GM20431 (cell line): ENCODE results near the gene NXN.
"Not testable (repeated sequence)": the region's sequence is repeated elsewhere in the genome, so short reads cannot be mapped to it uniquely, and the experiment has no call there.

ENCODE experiments used
- in situ Hi-C: fragments of 300-500 bp; cut with MseI, MboI; formaldehyde crosslinking; loops from one replicate; pipeline ENCODE4 v1.15.0; 2020; ENCODE audit warnings: low sequenced_read_pairs; ENCODE audit not compliant: unreplicated experiment

The NXN gene

GRCh38 chr17:958712-959451, 20.7 kb downstream of the NXN start:
- in situ Hi-C loops = no loop called here

GRCh38 chr17:957856-958421, 21.6 kb downstream of the NXN start:
- in situ Hi-C loops = no loop called here

- in situ Hi-C loops = no loop called here
Observed at GRCh38 chr17:956905-957304, 22.7 kb downstream of the NXN start.

- in situ Hi-C loops = no loop called here
Observed at GRCh38 chr17:954431-955164, 25.0 kb downstream of the NXN start.

- in situ Hi-C loops = no loop called here
Observed at GRCh38 chr17:953767-954166, 25.8 kb downstream of the NXN start.

GRCh38 chr17:952592-952991, 27.0 kb downstream of the NXN start:
- in situ Hi-C loops = not testable (repeated sequence)

GRCh38 chr17:951325-952132, 28.0 kb downstream of the NXN start:
- in situ Hi-C loops = no loop called here

GRCh38 chr17:949623-950303, 29.8 kb downstream of the NXN start:
- in situ Hi-C loops = no loop called here

- in situ Hi-C loops = no loop called here
Observed at GRCh38 chr17:948284-948852, 31.2 kb downstream of the NXN start.

- in situ Hi-C loops = no loop called here
Observed at GRCh38 chr17:946510-947236, 32.9 kb downstream of the NXN start.

GRCh38 chr17:945672-946071, 33.9 kb downstream of the NXN start:
- in situ Hi-C loops = no loop called here

GRCh38 chr17:944266-944826, 35.2 kb downstream of the NXN start:
- in situ Hi-C loops = no loop called here

GRCh38 chr17:935485-935884, 44.1 kb downstream of the NXN start:
- in situ Hi-C loops = no loop called here

- in situ Hi-C loops = no loop called here
Observed at GRCh38 chr17:933312-934073, 46.1 kb downstream of the NXN start.

GRCh38 chr17:930258-930657, 49.3 kb downstream of the NXN start:
- in situ Hi-C loops = no loop called here

GRCh38 chr17:929586-929985, 50.0 kb downstream of the NXN start:
- in situ Hi-C loops = no loop called here

- in situ Hi-C loops = no loop called here
Observed at GRCh38 chr17:927611-928461, 51.7 kb downstream of the NXN start.
